OCI-LY1 (cell line): Measurements from ENCODE around the gene NT5C2.

ENCODE experiments used
- H2AFZ ChIP-seq: fragments of 200-600 bp; sonication (generic), shearing (Covaris generic); 2 replicates; pipeline ENCODE4 v1.6.0; 2014; ENCODE audit warnings: antibody characterized with exemption, mild to moderate bottlenecking, low read length
- H3F3A ChIP-seq: fragments of 200-600 bp; sonication (generic), shearing (Covaris generic); 2 replicates; pipeline ENCODE4 v1.6.0; 2014; ENCODE audit warnings: mild to moderate bottlenecking, antibody characterized with exemption, low read length, moderate library complexity; ENCODE audit not compliant: insufficient read depth
- H3K27ac ChIP-seq: fragments of 200-600 bp; sonication (generic); 2 replicates; pipeline ENCODE4 v1.5.1; 2014; ENCODE audit warnings: low read length, mixed run types, mild to moderate bottlenecking, low read depth; ENCODE audit not compliant: poor library complexity, severe bottlenecking
- H3K27me3 ChIP-seq: fragments of 200-600 bp; sonication (generic); 2 replicates; pipeline ENCODE4 v1.6.0; 2014; ENCODE audit warnings: antibody characterized with exemption, mild to moderate bottlenecking, low read length, moderate library complexity; ENCODE audit not compliant: insufficient read depth
- H3K36me3 ChIP-seq: fragments of 200-600 bp; sonication (generic); 2 replicates; pipeline ENCODE4 v1.6.1; 2014; ENCODE audit warnings: mild to moderate bottlenecking, antibody characterized with exemption, low read length, moderate library complexity, mixed read lengths; ENCODE audit not compliant: insufficient read depth
- H3K4me1 ChIP-seq: fragments of 200-600 bp; sonication (generic); 2 replicates; pipeline ENCODE4 v1.5.1; 2014; ENCODE audit warnings: mild to moderate bottlenecking, low read length, moderate library complexity; ENCODE audit not compliant: insufficient read depth, severe bottlenecking
- H3K4me2 ChIP-seq: fragments of 200-600 bp; sonication (generic), shearing (Covaris generic); 2 replicates; pipeline ENCODE4 v1.6.1; 2014; ENCODE audit warnings: low read length
- H3K4me3 ChIP-seq: fragments of 200-600 bp; sonication (generic); 2 replicates; pipeline ENCODE4 v1.5.1; 2014; ENCODE audit warnings: low read length, low read depth, mild to moderate bottlenecking, mixed read lengths; ENCODE audit not compliant: poor library complexity, severe bottlenecking
- H3K79me2 ChIP-seq: fragments of 200-600 bp; shearing (Covaris generic); 2 replicates; pipeline ENCODE4 v1.6.1; 2016; ENCODE audit warnings: mixed run types, low read length, mixed read lengths; ENCODE audit not compliant: insufficient read depth
- H3K9ac ChIP-seq: fragments of 200-600 bp; sonication (generic), shearing (Covaris generic); 2 replicates; pipeline ENCODE4 v1.6.1; 2014; ENCODE audit warnings: mild to moderate bottlenecking, low read length, mixed read lengths
- H3K9me2 ChIP-seq: fragments of 200-600 bp; sonication (generic), shearing (Covaris generic); 2 replicates; pipeline ENCODE4 v1.6.1; 2014; ENCODE audit warnings: low read depth, mild to moderate bottlenecking, low read length, mixed read lengths
- H3K9me3 ChIP-seq: fragments of 200-600 bp; shearing (Covaris generic); 2 replicates; pipeline ENCODE4 v1.6.1; 2014; ENCODE audit warnings: low read length, mixed read lengths
- H4K20me1 ChIP-seq: fragments of 200-600 bp; sonication (generic), shearing (Covaris generic); 2 replicates; pipeline ENCODE4 v1.6.0; 2016; ENCODE audit warnings: mild to moderate bottlenecking, low read length; ENCODE audit not compliant: insufficient read depth
- EZH2 ChIP-seq: fragments of 200-600 bp; sonication (generic), shearing (Covaris generic); IDR thresholded peaks from 2 replicates; pipeline ENCODE4 v1.8.0; 2017; ENCODE audit warnings: borderline replicate concordance, mixed run types, mild to moderate bottlenecking, antibody characterized with exemption, low read length, moderate library complexity, mixed read lengths
- TF ChIP-seq, protein P1 (sequence below): fragments of 200-600 bp; sonication (generic), shearing (Covaris generic); IDR thresholded peaks from 2 replicates; pipeline ENCODE4 v1.5.1; 2017; ENCODE audit warnings: mild to moderate bottlenecking, antibody characterized with exemption, low read length, moderate library complexity, mixed read lengths

The NT5C2 gene

GRCh38 chr10:103106539-103106938 lies 86.5 kb downstream of the NT5C2 start:
- Histone ChIP-seq H3K9ac (no peak overlapping the region), H3K36me3 (peaks cover 27% of the 10 kb centered on the region), H3K4me1 (no peaks in the 10 kb centered on the region), H3K79me2 (no peaks in the 10 kb centered on the region), H3K4me2 (no peak overlapping the region), H3K9me2 (no peaks in the 10 kb centered on the region), H3K27ac (no peak overlapping the region), H3K4me3 (no peak overlapping the region), H3F3A (no peaks in the 10 kb centered on the region), H3K9me3 (no peaks in the 10 kb centered on the region), H4K20me1 (no peaks in the 10 kb centered on the region), H3K27me3 (no peaks in the 10 kb centered on the region), H2AFZ (no peak overlapping the region)
- TF ChIP-seq EZH2: no peak
- TF ChIP-seq, protein P1, sequence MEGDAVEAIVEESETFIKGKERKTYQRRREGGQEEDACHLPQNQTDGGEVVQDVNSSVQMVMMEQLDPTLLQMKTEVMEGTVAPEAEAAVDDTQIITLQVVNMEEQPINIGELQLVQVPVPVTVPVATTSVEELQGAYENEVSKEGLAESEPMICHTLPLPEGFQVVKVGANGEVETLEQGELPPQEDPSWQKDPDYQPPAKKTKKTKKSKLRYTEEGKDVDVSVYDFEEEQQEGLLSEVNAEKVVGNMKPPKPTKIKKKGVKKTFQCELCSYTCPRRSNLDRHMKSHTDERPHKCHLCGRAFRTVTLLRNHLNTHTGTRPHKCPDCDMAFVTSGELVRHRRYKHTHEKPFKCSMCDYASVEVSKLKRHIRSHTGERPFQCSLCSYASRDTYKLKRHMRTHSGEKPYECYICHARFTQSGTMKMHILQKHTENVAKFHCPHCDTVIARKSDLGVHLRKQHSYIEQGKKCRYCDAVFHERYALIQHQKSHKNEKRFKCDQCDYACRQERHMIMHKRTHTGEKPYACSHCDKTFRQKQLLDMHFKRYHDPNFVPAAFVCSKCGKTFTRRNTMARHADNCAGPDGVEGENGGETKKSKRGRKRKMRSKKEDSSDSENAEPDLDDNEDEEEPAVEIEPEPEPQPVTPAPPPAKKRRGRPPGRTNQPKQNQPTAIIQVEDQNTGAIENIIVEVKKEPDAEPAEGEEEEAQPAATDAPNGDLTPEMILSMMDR: no peak

- Histone ChIP-seq H3K4me1 (no peaks in the 10 kb centered on the region), H4K20me1 (no peaks in the 10 kb centered on the region), H3K9me2 (no peaks in the 10 kb centered on the region), H3K27me3 (no peaks in the 10 kb centered on the region), H3K4me2 (no peak overlapping the region), H2AFZ (no peak overlapping the region), H3K27ac (no peak overlapping the region), H3K4me3 (no peak overlapping the region), H3K9ac (no peak overlapping the region), H3K79me2 (no peaks in the 10 kb centered on the region), H3K36me3 (peaks cover 24% of the 10 kb centered on the region), H3F3A (no peaks in the 10 kb centered on the region), H3K9me3 (no peaks in the 10 kb centered on the region)
- no peak for TF ChIP-seq EZH2
- TF ChIP-seq, protein P1: no peak
Observed at GRCh38 chr10:103105462-103105861, 87.6 kb downstream of the NT5C2 start.

DNA sequence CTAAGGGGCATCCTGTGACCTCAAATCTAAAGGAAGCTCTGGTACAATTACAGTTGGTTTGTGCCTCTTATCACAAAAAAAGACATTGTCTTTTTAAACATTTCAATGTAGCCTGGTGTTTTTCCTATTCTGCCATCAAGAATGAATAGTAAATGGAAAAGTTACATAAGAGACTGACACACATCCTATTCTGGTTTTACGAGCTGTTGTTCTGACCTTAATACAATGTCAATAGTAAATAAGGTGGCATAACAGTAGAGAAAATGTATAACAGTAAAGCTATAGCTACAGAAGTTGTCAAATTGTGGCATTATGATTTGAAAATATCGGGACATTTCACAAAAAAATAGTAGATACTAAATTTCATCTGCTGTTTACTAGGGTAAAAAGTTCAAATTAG lies 88.4 kb downstream of the NT5C2 start:
- H3K27me3 ChIP-seq: no peaks in the 10 kb centered on the region
- no peaks in the 10 kb centered on the region for H3K79me2 ChIP-seq
- no peaks in the 10 kb centered on the region for H3F3A ChIP-seq
- peaks cover 31% of the 10 kb centered on the region for H3K36me3 ChIP-seq
- no peak overlapping the region for H3K9ac ChIP-seq
- no peaks in the 10 kb centered on the region for H3K4me1 ChIP-seq
- no peak overlapping the region for H2AFZ ChIP-seq
- no peaks in the 10 kb centered on the region for H4K20me1 ChIP-seq
- no peak overlapping the region for H3K27ac ChIP-seq
- no peaks in the 10 kb centered on the region for H3K9me2 ChIP-seq
- H3K9me3 ChIP-seq: no peaks in the 10 kb centered on the region
- TF ChIP-seq, protein P1: no peak
- TF ChIP-seq EZH2: no peak
- no peak overlapping the region for H3K4me2 ChIP-seq
- H3K4me3 ChIP-seq: no peak overlapping the region
